ENCODE results near the gene ARID5A.

The ARID5A gene

GRCh38 chr2:96507957-96508520, 28.5 kb upstream of the ARID5A start:
- DNase-seq, result peak; percentile 42

- DNase-seq, result no peak
Measured at GRCh38 chr2:96508521-96509113, 27.9 kb upstream of the ARID5A start.

GRCh38 chr2:96509114-96509846, 27.3 kb upstream of the ARID5A start:
- DNase-seq, result peak; percentile 78

DNA sequence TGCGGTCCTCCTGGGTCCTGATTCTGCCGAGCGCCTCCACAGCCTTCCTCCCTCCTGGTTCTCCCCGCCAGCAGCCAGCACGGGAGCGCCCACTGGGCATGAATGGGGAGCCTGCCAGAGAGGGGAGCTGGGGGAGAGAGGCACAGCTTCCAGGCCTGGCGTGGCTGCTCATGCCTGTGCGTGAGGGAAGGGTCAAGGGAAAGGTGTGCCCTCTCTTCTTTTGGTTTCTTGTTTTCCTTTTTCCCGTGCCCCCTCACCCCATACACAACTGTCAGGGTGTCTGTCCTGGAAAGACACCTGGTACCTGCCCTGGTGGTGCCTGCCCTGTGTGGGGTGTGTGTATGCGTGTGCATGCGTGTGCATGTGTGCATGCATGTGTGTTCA, 26.7 kb upstream of the ARID5A start:
- no peak for DNase-seq

DNA sequence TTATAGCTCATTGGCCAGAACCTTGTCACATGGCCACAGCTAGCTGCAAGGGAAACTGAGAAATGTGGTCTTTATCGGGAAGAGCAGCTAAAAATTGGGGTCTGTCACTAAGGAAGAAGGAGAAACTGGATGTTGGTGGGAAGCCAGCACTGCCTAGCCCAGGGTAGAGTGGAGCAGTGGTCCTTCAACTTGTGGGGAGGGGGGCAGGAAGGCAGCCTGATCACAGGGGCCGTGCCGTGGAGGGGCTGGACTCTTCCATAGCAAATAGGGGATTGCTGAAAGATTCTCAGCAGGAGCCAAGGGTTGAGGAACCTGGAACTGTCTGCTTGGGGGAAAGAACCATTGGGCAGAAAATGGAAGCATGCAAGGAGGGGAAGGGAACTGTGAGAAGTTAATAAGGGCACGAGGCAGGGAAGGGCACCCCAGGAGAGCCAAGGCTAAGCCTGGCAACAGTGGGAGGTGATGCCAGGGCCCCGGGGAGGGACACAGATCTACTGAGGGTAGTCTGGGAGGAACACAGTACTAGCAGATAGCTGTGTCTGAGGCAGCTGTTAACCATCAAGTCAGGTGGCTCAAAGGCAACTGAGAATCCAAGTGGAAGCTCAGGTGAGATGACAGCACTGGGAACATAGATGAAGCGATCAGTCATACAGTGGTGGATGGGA, 25.5 kb upstream of the ARID5A start:
- no peak for DNase-seq

GRCh38 chr2:96511851-96512250, 24.7 kb upstream of the ARID5A start:
- DNase-seq, result no peak

DNA sequence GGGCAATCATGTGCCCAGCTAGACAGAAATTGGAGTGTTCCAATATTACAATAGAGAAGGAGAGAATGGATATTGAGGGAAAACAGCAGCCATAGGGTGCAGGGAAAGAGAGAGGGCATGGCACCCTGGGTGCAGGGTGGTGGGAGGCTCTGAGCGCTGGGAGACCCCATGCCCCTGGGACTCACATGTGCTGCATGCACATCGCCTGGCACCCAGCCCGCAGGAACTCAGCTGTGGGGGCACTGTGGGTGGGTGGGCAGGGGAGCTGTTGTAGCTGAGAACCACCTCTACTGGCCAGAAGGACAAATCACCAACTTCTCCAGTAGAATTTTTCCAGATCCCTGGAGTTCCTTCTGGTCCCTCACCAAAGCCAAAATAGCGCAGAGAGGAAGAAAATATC, 24.2 kb upstream of the ARID5A start:
- no peak for DNase-seq

DNA sequence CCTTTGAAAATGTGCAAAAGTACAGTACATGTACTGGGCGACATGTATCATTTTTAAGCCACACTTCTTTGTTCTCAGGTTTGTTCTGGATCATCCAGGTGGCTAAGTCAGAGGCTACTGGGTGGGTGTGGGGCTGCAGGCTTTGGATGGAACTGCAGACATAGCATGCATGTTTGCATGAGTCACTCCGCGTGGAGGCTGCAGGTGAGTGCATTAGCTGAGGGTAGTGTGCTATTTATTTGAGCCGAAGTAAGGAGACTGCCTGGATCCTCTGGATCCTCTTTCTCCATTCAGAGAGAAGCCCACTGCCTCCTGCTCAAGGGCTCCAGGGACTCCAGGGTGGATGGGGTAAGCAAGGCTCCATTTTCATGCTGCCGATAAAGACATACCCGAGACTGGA, 22.0 kb upstream of the ARID5A start:
- DNase-seq, result no peak

- no peak for DNase-seq
Measured at GRCh38 chr2:96517079-96517478, 19.5 kb upstream of the ARID5A start.

DNA sequence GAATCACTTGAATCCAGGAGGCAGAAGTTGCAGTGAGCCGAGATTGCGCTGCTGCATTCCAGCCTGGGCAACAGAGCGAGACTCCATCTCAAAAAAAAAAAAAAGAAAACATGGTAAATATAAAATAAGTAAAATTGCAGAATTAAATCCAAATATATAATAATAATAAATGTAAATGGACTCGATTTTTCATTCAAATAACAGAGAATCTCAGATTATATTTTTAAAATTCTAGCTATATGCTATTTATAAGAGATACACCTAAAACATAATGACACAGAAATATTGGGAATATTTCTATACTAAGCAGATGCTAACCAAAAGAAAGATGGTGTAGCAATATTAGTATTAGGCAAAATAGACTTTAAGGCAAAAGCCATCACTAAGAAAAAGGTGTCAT, 16.3 kb upstream of the ARID5A start:
- DNase-seq, result no peak

- no peak for DNase-seq
Measured at GRCh38 chr2:96520697-96521096, 15.9 kb upstream of the ARID5A start.

DNA sequence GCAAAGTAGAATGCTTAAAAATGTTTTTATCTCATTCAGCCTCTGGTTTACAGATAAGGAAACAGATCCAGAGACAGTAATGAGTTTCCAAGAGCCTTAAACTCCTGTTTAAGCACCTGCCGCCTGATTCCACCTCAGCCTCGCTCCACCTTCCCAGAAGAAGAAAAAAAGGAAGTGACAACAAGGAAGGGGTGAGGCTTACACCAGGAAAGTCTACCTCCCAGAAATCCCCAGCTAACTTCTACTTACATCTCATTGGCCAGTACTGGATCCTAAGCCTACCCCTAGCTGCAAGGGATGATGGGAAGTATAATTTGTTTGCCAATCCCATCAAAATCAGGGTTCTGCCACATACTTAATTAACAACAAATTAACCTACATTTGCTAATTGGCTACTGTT, 15.3 kb upstream of the ARID5A start:
- DNase-seq, result no peak

DNA sequence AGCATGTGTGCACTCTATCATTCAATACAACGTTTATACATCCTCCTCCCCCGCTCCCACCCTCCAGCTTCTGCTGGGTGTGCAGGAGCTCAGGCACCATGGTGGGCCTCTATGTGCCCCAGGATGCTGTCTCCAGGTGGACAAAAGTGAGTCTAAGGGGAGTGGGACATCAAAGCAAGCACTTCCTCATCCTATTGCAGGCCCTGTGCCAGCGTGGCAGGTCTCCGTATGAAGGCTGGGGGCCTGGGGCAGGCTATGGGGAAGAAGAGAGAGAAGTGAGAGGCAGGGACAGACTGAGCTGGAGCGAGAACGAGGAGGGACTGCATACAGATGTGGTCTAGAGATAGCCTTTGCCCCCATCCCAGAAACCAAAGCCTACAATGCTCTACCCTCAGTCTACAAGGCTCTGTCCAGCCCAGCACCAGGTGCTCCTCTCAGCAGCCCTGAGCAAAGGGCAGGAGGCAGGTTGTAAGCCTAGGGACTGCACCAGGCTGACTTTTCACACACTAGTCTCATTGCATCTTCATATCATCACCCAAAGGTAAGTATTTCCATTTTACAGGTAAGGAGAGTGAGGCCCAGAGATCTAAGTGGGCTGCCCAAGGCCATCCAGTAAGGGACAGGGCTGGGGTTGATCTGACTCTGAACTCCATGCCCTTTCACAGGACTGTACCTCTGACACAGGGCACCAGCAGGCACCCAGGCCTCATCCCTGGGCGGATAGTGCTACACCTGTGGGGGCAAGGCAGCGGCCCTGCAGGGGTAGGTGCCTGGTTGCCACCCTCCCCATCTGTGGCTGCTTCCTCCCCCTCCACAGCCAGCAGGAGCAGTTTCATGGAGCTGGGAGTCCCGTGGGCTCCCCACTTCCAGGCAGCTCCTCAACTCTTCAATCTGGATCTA, 14.0 kb upstream of the ARID5A start:
- no peak for DNase-seq

DNA sequence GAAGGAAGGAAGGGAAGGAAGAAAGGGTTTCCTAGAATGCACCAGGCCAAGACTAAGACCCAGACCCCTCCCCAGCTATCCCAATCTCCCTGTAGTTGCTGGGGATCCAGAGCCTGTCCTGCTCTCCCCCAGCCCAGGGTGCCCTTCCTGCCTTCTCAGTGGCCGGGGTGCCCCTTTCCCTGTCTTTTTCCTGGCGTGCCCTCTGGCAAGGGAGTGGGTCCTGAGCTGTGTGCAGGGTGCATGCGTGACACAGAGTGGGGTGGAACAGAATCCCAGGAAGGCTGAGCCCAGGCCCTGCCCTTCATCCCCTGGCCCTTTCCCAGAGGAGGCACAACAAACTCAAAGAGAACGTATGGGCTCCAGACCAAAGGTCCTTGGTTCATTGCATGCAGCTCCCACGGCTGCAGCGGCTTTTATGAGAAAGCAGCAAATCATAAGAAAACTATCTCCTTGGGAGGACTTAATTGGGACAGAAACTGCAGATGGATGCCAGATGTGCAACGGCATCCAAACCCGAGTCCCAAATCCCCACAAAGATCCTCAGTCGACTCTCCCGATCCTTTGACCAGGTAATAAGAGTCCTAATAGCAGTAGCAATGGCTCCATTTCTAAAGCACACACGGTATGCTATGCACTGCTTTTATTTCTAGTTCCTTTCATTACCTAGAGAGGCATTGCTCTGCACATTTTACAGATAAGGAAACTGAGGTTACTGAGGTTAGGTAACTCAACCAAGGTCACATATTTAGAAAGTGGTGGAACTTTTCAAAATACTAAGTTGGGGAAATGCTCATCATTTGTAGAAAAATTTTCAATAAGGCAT, 12.7 kb upstream of the ARID5A start:
- no peak for DNase-seq

GRCh38 chr2:96524482-96525210, 11.9 kb upstream of the ARID5A start:
- DNase-seq, result no peak

DNA sequence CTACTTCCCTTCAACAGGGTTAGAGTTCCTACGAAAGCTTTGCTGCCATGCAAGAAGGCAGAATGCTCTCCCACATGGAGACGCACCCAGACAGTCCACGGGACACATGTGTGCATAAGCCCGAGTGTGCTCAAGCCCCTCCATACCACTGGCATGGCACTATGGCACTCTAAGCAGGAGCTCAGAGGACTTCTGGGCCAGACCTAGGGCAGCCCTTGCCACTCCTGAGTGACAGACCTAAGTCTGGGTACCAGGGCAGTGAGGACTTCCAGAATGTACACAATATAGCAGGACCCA, 11.4 kb upstream of the ARID5A start:
- DNase-seq, result no peak

DNA sequence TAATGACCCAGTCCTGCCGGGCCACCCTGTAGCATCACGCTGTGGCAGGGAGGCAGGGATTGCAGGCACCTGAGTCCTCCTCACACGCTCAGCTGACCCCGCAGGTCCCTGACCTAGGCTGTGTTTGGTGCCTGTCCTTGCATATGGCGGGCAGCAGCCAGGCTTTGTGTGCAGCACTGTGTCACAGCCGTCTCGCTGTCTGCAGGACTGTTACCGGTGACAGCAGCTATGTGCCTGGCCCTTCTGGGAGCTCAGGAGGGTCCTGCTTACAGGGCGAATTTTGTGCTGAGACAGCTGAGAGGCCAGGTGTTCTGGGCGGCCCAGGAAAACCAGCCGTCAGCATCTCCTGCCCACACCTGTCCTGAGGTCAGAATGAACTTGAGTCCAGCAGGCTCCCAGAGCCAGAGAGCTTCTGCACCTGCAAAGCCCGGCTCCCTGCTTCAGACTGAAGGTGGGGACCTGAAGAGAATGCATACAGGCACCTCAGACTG, 10.4 kb upstream of the ARID5A start:
- DNase-seq, result no peak

DNA sequence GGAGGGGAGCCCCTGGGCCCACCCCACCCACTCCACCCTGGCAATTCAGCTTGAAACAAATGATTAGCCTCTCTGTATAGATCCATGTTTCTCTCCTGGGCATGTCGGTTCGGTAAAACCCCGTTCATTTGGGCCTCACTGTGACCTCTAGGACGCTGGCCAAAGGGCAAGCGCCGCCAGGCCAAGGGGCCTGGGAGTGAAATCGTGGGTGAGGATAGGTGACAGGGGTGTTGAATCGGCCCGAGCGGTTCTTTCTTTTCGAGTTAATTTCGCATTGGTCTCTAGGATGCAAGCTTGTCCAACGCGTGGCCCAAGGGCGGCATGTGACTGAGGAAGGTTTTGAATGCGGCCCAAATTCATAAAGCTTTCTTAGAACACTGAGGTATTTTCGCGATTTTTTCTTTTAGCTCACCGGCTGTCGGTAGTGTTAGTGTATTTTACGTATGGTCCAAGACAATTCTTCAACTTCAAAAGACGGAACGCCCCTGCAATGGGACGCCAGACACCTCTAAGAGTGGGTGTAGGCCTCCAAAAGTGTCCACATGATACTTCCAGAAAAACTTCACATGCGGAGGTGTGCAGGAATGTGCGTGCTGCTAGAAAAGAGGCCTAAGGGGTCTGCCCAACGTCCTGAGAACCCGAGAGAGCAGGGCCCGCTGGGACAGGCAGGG, 9.8 kb upstream of the ARID5A start:
- DNase-seq, result no peak

GRCh38 chr2:96527286-96528005, 9.1 kb upstream of the ARID5A start:
- DNase-seq, result no peak
